Measurements from ENCODE around the gene NLRP9.

The NLRP9 gene

DNA sequence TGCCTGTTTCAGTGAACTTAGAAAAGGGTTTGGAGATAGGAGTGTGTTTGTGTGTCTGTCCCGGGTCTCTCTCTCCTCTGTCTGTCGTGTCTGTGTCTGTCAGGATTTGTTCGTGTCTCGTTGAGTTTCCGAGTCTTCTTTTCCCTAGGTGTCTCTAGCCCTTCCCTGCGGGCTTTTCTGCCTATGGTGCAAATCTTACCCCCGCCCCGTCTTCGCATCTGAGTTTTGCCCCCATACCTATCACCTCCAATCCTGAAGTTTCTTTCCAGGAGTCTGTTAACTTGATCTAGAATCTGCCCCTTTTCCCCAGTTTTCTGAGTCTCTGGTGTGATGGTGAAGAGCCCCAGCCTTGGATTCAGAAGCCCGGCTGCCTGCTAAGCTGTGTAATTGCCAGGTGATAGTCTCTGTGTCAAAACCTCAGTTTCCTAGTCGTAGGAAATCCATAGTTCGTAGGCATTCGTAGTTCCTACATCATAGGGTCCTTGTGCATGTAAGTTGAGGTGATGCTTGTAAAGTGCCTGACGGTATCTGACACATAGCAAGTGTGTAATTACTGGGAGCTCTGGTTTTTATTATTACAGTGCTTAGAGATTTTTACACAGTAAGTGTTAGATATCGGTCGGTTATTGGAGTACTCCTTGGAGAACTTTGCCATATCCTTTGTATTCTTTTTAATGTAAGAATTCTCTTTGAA, 62.4 kb downstream of the NLRP9 start:
- Histone ChIP-seq H3K27ac (ENCODE audit: low read depth, low read length) (peak overlapping the region; percentile 64), H3K36me3 (ENCODE audit: insufficient read depth, low read length) (peaks cover 36% of the 10 kb centered on the region), H3K4me3 (ENCODE audit: low read depth in 1 of 2, low read length in 2 of 2) (peak overlapping the region; percentile 82 to 98), H3K4me1 (ENCODE audit: insufficient read depth, low read length) (peaks cover 28% of the 10 kb centered on the region), H3K9ac (ENCODE audit: low read length) (peak overlapping the region; percentile 88), H3K9me3 (ENCODE audit: low read length) (no peaks in the 10 kb centered on the region), H3K27me3 (ENCODE audit: control insufficient read depth in 1 of 2, insufficient read depth in 2 of 2, low read length in 2 of 2) (no peaks in the 10 kb centered on the region)

DNA sequence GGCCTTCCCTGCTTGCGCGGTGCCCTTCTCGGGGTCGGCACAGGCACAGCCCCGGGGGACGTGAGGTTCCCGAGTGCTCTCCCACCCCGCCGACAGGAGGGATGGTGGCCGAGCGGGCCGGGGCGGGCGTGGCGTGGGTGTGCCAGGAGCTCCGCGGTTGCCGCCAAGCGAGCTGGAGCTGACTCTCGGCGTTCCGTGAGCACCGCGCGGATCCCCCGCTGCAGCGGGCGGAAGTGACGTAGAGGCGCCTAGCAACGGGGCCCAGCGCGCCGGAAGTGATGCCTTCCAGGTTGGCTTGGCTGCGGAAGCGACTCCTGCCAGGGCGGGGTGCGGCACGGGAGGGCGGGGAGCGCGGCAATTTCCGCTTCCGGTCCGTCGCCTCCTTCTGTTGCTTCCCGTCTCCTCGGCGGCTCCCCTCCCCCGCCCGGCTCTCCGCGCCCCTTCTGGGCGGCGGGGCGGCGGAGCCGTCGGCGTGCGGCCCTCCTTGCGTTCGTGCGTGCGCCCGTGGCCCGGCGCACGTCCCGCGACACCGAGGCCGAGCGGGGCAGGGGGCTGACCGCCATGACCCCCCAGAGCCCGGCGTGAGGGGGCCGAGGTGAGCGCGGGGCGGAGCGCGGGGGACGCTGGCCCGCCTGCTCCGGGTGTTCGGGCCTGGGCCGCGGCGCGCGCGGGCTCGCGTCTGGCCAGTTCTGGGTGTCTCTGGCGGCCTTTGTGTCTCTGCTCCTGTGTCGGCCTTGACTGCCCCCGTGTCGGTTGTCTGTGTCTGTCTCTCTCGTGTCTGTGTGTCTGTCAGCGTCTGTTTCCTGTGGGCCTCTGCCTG, 63.2 kb downstream of the NLRP9 start, which contains the start of gene EPN1:
EPN1 (plus strand) TSS at position 386 of the 820 bp plus-strand sequence. CDS start 3,402 bp downstream, outside the sequence.
- H3K36me3 ChIP-seq (ENCODE audit: insufficient read depth, low read length) = peaks cover 36% of the 10 kb centered on the region
- peaks cover 28% of the 10 kb centered on the region for H3K4me1 ChIP-seq (ENCODE audit: insufficient read depth, low read length)
- peak within 1 kb of the TSS; percentile 88 for H3K9ac ChIP-seq (ENCODE audit: low read length)
- no peaks in the 10 kb centered on the region for H3K27me3 ChIP-seq (ENCODE audit: control insufficient read depth in 1 of 2, insufficient read depth in 2 of 2, low read length in 2 of 2)
- no peaks in the 10 kb centered on the region for H3K9me3 ChIP-seq (ENCODE audit: low read length)
- peak within 1 kb of the TSS; percentile 82 to 98 for H3K4me3 ChIP-seq (ENCODE audit: low read depth in 1 of 2, low read length in 2 of 2)
- peak within 1 kb of the TSS; percentile 64 for H3K27ac ChIP-seq (ENCODE audit: low read depth, low read length)

DNA sequence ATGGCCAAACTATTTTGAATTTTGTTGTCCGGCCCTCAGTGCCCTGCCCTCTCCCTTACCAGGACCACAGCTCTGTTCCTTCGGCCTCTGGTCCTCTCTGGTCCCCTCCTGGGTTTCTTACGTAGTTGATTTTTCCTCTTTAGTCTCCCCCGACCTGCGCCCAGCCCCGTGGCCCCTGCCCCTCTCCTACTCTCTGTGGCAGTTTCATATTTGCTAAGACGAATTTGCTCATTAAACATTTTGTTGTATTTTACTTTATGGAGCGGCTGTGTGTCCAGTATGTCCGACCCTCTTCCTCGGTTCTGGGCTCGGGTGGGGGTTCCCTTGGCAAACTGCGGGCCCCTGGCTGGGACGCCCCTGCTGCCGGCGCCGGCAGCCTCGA, 63.8 kb downstream of the NLRP9 start:
- Histone ChIP-seq H3K9ac (ENCODE audit: low read length) (no peak overlapping the region), H3K4me1 (ENCODE audit: insufficient read depth, low read length) (peaks cover 28% of the 10 kb centered on the region), H3K36me3 (ENCODE audit: insufficient read depth, low read length) (peaks cover 39% of the 10 kb centered on the region), H3K27me3 (ENCODE audit: control insufficient read depth in 1 of 2, insufficient read depth in 2 of 2, low read length in 2 of 2) (no peaks in the 10 kb centered on the region), H3K4me3 (ENCODE audit: low read depth in 1 of 2, low read length in 2 of 2) (peak overlapping the region; percentile 43 to 49), H3K9me3 (ENCODE audit: low read length) (no peaks in the 10 kb centered on the region), H3K27ac (ENCODE audit: low read depth, low read length) (peak overlapping the region; percentile 41)

DNA sequence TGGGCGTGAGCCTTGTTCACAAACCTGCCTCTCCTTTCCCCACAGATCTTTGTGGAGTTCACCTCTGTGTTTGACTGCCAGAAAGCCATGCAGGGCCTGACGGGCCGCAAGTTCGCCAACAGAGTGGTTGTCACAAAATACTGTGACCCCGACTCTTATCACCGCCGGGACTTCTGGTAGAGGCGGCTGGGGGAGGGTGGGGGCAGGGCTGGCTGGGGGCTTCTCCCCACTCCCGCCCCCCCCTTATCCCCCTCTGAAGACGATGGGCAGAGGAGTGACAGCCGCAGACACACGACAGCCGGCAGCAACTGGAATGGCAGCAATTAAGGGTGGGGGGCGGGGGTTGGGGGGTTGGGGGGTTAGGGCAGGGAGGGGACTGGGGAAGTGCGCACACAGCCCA, 64.3 kb downstream of the NLRP9 start:
- Histone ChIP-seq H3K27ac (ENCODE audit: low read depth, low read length) (no peak overlapping the region), H3K4me1 (ENCODE audit: insufficient read depth, low read length) (peaks cover 28% of the 10 kb centered on the region)

DNA sequence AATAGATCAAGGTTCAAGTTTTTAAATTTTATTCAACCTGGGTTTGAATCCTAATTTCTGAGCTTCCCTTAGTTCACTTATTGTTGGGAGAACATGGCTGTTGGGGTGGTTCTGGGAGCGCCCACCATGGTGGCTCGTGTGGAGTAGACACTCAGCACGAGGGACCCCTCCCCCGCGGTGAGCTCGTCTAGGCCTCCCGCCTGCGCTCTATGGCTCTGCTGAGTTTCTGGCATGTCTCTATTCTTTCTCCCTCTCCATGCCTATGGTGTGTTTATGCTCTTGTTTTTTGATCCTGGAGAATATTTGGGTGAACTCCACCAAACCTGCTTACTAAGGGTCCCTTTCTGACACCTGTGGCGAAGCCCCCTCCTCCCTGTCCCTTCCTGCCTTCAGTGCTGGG, 64.7 kb downstream of the NLRP9 start:
- H3K36me3 ChIP-seq (ENCODE audit: insufficient read depth, low read length) = peaks cover 39% of the 10 kb centered on the region
- H3K9ac ChIP-seq (ENCODE audit: low read length) = no peak overlapping the region
- H3K27ac ChIP-seq (ENCODE audit: low read depth, low read length) = no peak overlapping the region
- no peaks in the 10 kb centered on the region for H3K9me3 ChIP-seq (ENCODE audit: low read length)
- peaks cover 28% of the 10 kb centered on the region for H3K4me1 ChIP-seq (ENCODE audit: insufficient read depth, low read length)
- no peak overlapping the region for H3K4me3 ChIP-seq (ENCODE audit: low read depth in 1 of 2, low read length in 2 of 2)
- H3K27me3 ChIP-seq (ENCODE audit: control insufficient read depth in 1 of 2, insufficient read depth in 2 of 2, low read length in 2 of 2) = no peaks in the 10 kb centered on the region

More for the DNA sequence above, 64.3 kb downstream of the NLRP9 start:
- Histone ChIP-seq H3K9me3 (ENCODE audit: low read length) (no peaks in the 10 kb centered on the region), H3K4me3 (ENCODE audit: low read depth in 1 of 2, low read length in 2 of 2) (no peak overlapping the region), H3K9ac (ENCODE audit: low read length) (no peak overlapping the region), H3K27me3 (ENCODE audit: control insufficient read depth in 1 of 2, insufficient read depth in 2 of 2, low read length in 2 of 2) (no peaks in the 10 kb centered on the region), H3K36me3 (ENCODE audit: insufficient read depth, low read length) (peaks cover 39% of the 10 kb centered on the region)

GRCh38 chr19:55672418-55672817, 65.8 kb downstream of the NLRP9 start:
- H3K27ac ChIP-seq (ENCODE audit: low read depth, low read length) = no peak overlapping the region
- H3K36me3 ChIP-seq (ENCODE audit: insufficient read depth, low read length) = peaks cover 46% of the 10 kb centered on the region
- no peak overlapping the region for H3K9ac ChIP-seq (ENCODE audit: low read length)
- H3K4me3 ChIP-seq (ENCODE audit: low read depth in 1 of 2, low read length in 2 of 2) = no peak overlapping the region
- peaks cover 22% of the 10 kb centered on the region for H3K4me1 ChIP-seq (ENCODE audit: insufficient read depth, low read length)
- no peaks in the 10 kb centered on the region for H3K9me3 ChIP-seq (ENCODE audit: low read length)
- H3K27me3 ChIP-seq (ENCODE audit: control insufficient read depth in 1 of 2, insufficient read depth in 2 of 2, low read length in 2 of 2) = no peaks in the 10 kb centered on the region

DNA sequence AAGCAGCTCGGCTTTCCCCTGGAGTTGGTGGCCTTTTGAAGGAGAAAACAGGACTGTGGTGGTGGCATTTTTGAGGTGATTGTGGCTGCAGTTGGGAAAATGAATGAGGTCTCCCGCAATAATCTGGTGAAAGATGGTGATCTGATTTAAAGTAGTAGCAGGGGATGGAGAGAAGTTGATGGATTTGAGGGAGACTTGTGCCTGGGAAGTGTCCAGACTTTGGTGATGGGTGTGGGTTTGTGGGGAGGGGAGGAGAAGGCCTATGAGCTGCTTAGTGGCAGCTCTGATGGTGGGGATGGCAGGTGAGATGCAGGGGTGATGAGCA, 67.2 kb downstream of the NLRP9 start:
- no peaks in the 10 kb centered on the region for H3K9me3 ChIP-seq (ENCODE audit: low read length)
- peaks cover 55% of the 10 kb centered on the region for H3K36me3 ChIP-seq (ENCODE audit: insufficient read depth, low read length)
- peaks cover 8% of the 10 kb centered on the region for H3K4me1 ChIP-seq (ENCODE audit: insufficient read depth, low read length)
- H3K27ac ChIP-seq (ENCODE audit: low read depth, low read length) = no peak overlapping the region
- no peaks in the 10 kb centered on the region for H3K27me3 ChIP-seq (ENCODE audit: control insufficient read depth in 1 of 2, insufficient read depth in 2 of 2, low read length in 2 of 2)
- no peak overlapping the region for H3K4me3 ChIP-seq (ENCODE audit: low read depth in 1 of 2, low read length in 2 of 2)
- H3K9ac ChIP-seq (ENCODE audit: low read length) = no peak overlapping the region

DNA sequence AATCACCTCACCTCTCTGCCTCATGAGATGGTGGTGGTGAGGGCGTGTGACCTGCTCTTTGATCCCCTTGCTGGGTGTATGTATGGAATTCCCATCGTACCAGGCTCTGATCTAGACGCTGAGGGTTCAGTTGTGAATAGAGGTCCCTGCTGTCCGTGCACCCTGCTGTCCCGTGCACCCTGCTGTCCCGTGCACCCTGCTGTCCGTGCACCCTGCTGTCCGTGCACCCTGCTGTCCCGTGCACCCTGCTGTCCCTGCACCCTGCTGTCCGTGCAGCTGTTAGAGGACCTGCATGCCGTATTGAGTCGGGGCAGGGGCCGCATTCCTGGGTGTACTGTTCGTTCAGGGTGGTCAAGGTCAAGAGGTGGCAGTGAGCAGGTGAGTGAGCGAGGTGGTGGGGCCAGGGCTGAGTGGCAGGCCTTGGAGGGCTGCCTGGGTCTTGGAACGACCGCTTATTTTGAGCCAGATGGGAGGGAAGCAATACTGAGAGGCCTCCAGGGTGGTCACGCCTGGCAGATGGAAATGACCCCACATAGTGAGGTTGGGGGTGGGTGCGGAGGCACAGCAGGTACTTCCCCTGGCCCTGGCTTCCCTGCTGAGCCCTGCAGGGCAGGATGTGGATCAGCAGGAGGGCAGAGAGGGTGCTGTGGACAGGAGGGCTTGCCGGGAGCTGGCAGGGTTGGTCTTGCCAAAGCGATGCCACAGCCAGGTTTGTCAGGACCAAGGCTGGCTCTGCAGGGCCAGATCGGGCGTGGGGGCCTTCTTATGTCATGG, 67.7 kb downstream of the NLRP9 start:
- Histone ChIP-seq H3K27me3 (ENCODE audit: control insufficient read depth in 1 of 2, insufficient read depth in 2 of 2, low read length in 2 of 2) (no peaks in the 10 kb centered on the region), H3K36me3 (ENCODE audit: insufficient read depth, low read length) (peaks cover 61% of the 10 kb centered on the region), H3K9me3 (ENCODE audit: low read length) (no peaks in the 10 kb centered on the region), H3K4me1 (ENCODE audit: insufficient read depth, low read length) (peaks cover 3% of the 10 kb centered on the region), H3K27ac (ENCODE audit: low read depth, low read length) (no peak overlapping the region), H3K4me3 (ENCODE audit: low read depth in 1 of 2, low read length in 2 of 2) (no peak overlapping the region), H3K9ac (ENCODE audit: low read length) (no peak overlapping the region)

DNA sequence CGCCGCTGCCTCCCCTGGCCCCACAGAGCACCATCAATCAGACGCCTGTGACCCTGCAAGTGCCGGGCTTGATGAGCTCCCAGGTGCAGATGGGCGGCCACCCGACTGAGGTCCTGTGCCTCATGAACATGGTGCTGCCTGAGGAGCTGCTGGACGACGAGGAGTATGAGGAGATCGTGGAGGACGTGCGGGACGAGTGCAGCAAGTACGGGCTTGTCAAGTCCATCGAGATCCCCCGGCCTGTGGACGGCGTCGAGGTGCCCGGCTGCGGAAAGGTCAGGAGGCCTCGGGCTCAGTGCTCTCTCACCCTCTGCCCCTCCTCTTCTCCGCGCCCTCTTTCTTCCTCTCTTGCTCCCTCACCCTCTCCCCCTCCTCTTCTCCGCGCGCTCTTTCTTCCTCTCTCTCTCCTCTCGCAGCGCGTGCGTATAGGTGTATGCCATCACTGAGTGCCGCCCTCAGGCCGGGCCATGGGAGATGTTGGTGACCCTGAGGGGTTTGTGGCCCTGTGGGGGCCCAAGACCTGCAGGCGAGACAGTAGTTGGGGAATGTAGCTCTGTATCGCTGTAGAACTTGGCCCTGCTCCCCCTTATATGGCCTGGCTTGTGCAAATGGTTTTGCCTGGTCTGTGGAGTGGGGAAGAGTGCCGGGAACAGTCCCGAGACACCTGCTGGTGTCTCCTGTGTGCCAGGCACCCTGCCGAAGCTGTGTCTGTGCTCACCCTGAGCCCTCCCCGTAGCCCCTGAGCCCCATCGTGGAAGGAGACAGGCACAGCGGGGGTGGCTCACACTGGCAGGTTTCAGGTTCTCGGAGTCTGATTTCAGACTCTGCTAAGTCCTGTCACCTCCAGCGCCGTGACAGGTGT, 68.6 kb downstream of the NLRP9 start:
- peaks cover 64% of the 10 kb centered on the region for H3K36me3 ChIP-seq (ENCODE audit: insufficient read depth, low read length)
- no peaks in the 10 kb centered on the region for H3K27me3 ChIP-seq (ENCODE audit: control insufficient read depth in 1 of 2, insufficient read depth in 2 of 2, low read length in 2 of 2)
- H3K4me3 ChIP-seq (ENCODE audit: low read depth in 1 of 2, low read length in 2 of 2) = no peak overlapping the region
- H3K4me1 ChIP-seq (ENCODE audit: insufficient read depth, low read length) = peaks cover 3% of the 10 kb centered on the region
- H3K9me3 ChIP-seq (ENCODE audit: low read length) = no peaks in the 10 kb centered on the region
- H3K27ac ChIP-seq (ENCODE audit: low read depth, low read length) = no peak overlapping the region
- H3K9ac ChIP-seq (ENCODE audit: low read length) = no peak overlapping the region

GRCh38 chr19:55668603-55669348, 69.4 kb downstream of the NLRP9 start:
- H3K4me3 ChIP-seq (ENCODE audit: low read depth in 1 of 2, low read length in 2 of 2) = no peak overlapping the region
- H3K9me3 ChIP-seq (ENCODE audit: low read length) = no peaks in the 10 kb centered on the region
- no peaks in the 10 kb centered on the region for H3K27me3 ChIP-seq (ENCODE audit: control insufficient read depth in 1 of 2, insufficient read depth in 2 of 2, low read length in 2 of 2)

More at GRCh38 chr19:55668603-55669348, 69.4 kb downstream of the NLRP9 start:
- H3K27ac ChIP-seq (ENCODE audit: low read depth, low read length) = no peak overlapping the region
- H3K9ac ChIP-seq (ENCODE audit: low read length) = no peak overlapping the region
- no peaks in the 10 kb centered on the region for H3K4me1 ChIP-seq (ENCODE audit: insufficient read depth, low read length)
- peaks cover 73% of the 10 kb centered on the region for H3K36me3 ChIP-seq (ENCODE audit: insufficient read depth, low read length)
